Upper lobe of right lung (tissue), 1 donor: ENCODE results near the gene SP6. TPM values are rescaled to one million over a fixed set of nuclear protein-coding genes. Genes with fewer than 3 reads are reported as not detected.

Experiments used
- ATAC-seq: fragments of 200-7000 bp; cut with Tn5 transposase; one replicate; pipeline ENCODE4 v1.9.1; 2020; ENCODE audit warnings: mild to moderate bottlenecking, moderate library complexity
- DNase-seq: peaks from one replicate; pipeline ENCODE4 v3.0.0-alpha.2; 2020
- H3K27ac ChIP-seq: fragments of 200-600 bp; one replicate; pipeline ENCODE4 v1.8.0; 2022
- H3K27me3 ChIP-seq: fragments of 200-600 bp; one replicate; pipeline ENCODE4 v1.8.0; 2022; ENCODE audit warnings: mild to moderate bottlenecking
- H3K36me3 ChIP-seq: fragments of 200-600 bp; one replicate; pipeline ENCODE4 v1.8.0; 2022
- H3K4me1 ChIP-seq: fragments of 200-600 bp; one replicate; pipeline ENCODE4 v1.8.0; 2022
- H3K4me3 ChIP-seq: fragments of 200-600 bp; one replicate; pipeline ENCODE4 v1.8.0; 2022; ENCODE audit warnings: mild to moderate bottlenecking
- H3K9me3 ChIP-seq: fragments of 200-600 bp; one replicate; pipeline ENCODE4 v1.8.0; 2022
- intact Hi-C: fragments of 100-400 bp; cut with DNase I; formaldehyde crosslinking; loops from one replicate; pipeline ENCODE4 v1.11.0; 2022
- total RNA-seq: library from RNA; stranded (reverse); fragmentation: NEBNext Ultra II Directional; extraction: Animal tissue kit (Norgen Biotek cat#: 25700); gene quantifications from one replicate; pipeline ENCODE4 v1.2.1, GENCODE V29; 2021
- TF ChIP-seq, protein P1 (sequence below): fragments of 200-600 bp; IDR thresholded peaks from one replicate; pipeline ENCODE4 v1.8.0; 2022; ENCODE audit warnings: antibody characterized with exemption
- donor health status: DM: no; HTN: yes; CAD: no; lungs with severe emphysema.

The SP6 gene
- total RNA-seq, 1 donor from 2014 or later: 8.5 TPM

DNA sequence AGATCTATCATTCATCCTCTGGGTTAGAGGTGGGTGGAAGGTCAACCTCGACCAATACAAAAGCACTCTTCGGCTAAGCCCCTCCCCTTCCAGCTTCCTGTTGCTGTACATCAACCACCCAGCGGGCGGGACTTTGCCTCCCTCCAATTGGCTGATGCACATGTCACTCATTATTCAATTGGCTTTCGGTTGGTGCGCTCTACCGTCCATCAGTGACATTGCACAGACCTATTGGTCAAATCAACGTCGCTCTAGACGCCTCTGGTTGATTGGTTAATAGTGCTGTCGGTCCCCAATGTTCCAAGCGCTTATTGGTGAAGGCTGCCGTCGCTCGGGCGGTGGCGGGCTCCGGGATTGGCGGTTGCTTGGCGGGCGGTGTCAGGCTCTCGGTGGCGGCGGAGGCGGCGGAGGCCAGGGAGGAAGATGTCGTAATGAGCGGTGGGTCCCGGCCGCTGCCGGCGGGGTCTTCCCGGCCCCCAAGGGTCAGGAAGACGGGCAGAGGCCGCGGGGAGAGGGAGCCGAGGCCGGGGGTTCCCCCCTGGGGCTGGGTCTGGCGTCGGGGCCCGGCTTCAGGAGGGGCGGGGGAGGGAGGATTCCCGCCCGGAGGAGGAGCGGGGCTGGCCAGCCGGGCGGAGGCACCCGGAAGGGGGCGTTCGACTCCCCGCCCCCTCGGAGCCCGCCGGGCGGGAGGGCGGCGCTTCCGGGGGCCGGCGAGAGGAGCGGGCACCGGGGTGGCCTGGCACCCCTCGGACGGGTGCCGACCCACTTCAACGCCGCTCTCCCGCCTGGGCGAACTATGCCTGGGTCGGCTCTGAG is 45.1 kb upstream of the SP6 start, which contains the start of gene SP2:
Gene SP2, plus strand, starts transcription at position 381 of the 816 bp plus-strand sequence. Its CDS starts 51 bp downstream, at position 432.
- intact Hi-C loops: no loop called here
- H3K4me1 ChIP-seq: peaks cover 33% of the 10 kb centered on the region

DNA sequence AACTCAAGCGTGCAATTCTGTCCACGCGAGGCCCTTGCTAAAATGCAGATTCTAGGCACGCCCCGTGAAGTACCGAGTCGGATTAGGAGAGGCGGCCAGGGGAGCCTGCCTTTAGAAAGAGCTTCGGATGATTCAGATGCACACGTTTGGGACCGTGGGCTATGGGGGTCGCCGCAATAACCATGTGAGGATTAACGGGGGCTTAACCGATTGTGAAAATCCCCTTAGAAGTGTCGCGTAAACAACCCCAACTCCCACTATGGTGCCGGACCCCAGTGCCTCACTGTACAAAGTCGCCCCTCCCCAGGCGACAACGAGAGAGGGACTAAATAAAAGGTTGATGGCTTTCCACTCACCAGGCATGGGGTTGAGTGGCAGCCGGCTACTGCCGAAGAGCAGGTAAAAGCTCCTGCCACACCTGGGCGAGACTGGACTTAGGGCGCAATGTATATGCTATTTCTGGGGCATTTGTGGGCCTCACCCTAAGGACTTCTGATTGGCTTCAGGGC is 44.4 kb upstream of the SP6 start:
- Histone ChIP-seq H3K4me1 (peaks cover 31% of the 10 kb centered on the region), H3K9me3 (no peaks in the 10 kb centered on the region), H3K27ac (peak overlapping the region; percentile 91), H3K4me3 (peak overlapping the region; percentile 76), H3K36me3 (no peaks in the 10 kb centered on the region), H3K27me3 (no peaks in the 10 kb centered on the region)
- ATAC-seq (peak; percentile 2), DNase-seq (peak; percentile 76)
- intact Hi-C loops: no loop called here
- TF ChIP-seq, protein P1, sequence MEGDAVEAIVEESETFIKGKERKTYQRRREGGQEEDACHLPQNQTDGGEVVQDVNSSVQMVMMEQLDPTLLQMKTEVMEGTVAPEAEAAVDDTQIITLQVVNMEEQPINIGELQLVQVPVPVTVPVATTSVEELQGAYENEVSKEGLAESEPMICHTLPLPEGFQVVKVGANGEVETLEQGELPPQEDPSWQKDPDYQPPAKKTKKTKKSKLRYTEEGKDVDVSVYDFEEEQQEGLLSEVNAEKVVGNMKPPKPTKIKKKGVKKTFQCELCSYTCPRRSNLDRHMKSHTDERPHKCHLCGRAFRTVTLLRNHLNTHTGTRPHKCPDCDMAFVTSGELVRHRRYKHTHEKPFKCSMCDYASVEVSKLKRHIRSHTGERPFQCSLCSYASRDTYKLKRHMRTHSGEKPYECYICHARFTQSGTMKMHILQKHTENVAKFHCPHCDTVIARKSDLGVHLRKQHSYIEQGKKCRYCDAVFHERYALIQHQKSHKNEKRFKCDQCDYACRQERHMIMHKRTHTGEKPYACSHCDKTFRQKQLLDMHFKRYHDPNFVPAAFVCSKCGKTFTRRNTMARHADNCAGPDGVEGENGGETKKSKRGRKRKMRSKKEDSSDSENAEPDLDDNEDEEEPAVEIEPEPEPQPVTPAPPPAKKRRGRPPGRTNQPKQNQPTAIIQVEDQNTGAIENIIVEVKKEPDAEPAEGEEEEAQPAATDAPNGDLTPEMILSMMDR: no peak

More for the DNA sequence above, 45.1 kb upstream of the SP6 start, which contains the start of gene SP2:
- Histone ChIP-seq H3K4me3 (peak within 1 kb of the TSS; percentile 89), H3K27ac (peak within 1 kb of the TSS; percentile 98), H3K36me3 (no peaks in the 10 kb centered on the region), H3K9me3 (no peaks in the 10 kb centered on the region), H3K27me3 (no peaks in the 10 kb centered on the region)
- TF ChIP-seq, protein P1: peak; percentile 2
- peak; percentile 94 for ATAC-seq
- peak; percentile 99 for DNase-seq

DNA sequence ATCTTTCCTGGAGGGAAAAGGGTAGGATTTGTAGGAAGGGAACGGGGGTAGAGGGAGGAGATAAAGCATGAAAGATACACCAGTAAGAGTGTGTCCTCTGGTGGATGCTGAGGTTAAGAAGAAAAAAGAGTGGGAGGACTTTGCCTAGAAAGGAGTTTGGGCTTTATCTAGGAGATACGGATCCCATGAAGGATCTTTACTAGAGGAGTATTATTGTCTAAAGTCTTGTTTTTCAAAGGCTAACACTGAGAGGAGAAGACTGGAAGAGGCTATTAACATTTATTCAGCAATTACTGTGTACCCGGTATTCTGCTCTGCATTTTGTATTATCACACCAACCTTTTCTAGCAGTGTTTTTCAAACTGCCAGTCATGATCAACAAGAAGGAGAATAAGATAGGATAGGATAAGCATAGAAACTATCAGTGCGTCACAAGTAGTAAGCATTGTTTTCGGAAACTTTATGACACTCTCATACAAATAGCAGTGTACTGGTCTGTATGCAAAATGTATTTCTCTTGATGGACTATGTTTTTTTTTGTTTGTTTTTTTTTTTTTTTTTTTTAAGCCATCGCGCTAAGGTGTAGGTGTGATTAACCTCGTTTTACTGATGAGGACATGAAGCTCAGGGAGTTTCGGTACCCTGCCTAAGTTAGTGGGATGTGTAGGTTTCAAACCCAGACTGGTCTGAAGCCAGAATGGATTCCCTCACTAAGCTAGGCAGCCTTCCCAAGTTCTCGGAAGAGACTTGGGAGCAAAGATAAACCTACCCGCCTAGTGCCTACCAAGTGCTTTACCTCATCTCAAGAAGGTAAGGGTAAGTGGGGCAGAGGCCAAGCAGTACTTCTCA is 43.8 kb upstream of the SP6 start:
- ATAC-seq (no peak), DNase-seq (no peak)
- intact Hi-C loops: loop anchor here (5.0 kb wide), 1 partner anchor 52 kb away; the partner anchor contains the start of gene SCRN2

DNA sequence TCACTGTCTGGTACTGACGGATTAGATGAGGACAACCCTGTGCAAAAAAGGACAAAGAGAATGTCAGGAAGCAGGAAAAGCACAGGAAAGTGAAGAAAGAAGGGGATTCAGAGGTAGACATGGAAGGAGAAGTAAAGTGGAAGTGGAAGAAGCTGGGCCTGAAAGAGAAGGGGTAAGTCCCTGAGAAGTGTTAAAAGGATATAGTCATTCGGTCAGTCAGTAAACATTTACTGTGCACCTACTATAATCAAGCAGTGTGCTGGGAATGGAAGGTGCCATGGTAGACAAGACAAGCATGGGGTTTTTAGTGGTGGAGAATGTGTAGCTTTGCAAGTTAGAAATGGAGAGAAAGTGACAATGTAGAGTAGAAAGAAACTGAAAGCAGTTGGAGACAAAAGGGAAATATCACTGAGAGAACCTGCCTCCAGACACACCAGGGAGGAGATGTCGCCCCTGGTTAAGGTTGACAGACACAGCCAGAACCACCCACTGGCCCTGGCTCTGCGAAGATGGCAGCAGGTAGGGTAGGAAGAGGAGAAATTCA is 40.7 kb upstream of the SP6 start:
- Histone ChIP-seq H3K36me3 (no peaks in the 10 kb centered on the region), H3K4me3 (no peak overlapping the region), H3K9me3 (no peaks in the 10 kb centered on the region), H3K27ac (no peak overlapping the region), H3K27me3 (no peaks in the 10 kb centered on the region), H3K4me1 (peaks cover 9% of the 10 kb centered on the region)
- ATAC-seq (no peak), DNase-seq (no peak)
- TF ChIP-seq, protein P1: no peak
- intact Hi-C loops: loop anchor here (5.0 kb wide), 1 partner anchor 49 kb away; the partner anchor contains the start of gene SCRN2

More for the DNA sequence above, 43.8 kb upstream of the SP6 start:
- no peaks in the 10 kb centered on the region for H3K36me3 ChIP-seq
- peak overlapping the region; percentile 76 for H3K4me3 ChIP-seq
- no peaks in the 10 kb centered on the region for H3K9me3 ChIP-seq
- peak overlapping the region; percentile 91 for H3K27ac ChIP-seq
- peaks cover 24% of the 10 kb centered on the region for H3K4me1 ChIP-seq
- H3K27me3 ChIP-seq: no peaks in the 10 kb centered on the region
- TF ChIP-seq, protein P1: no peak
